HG02571 (cell line): ENCODE data around the gene FGF3.

Experiments used
- ATAC-seq: cut with Tn5 transposase; IDR thresholded peaks from one replicate; pipeline ENCODE4 v1.9.1; 2021; ENCODE audit warnings: mild to moderate bottlenecking, moderate library complexity; ENCODE audit not compliant: unreplicated experiment

Gene FGF3

DNA sequence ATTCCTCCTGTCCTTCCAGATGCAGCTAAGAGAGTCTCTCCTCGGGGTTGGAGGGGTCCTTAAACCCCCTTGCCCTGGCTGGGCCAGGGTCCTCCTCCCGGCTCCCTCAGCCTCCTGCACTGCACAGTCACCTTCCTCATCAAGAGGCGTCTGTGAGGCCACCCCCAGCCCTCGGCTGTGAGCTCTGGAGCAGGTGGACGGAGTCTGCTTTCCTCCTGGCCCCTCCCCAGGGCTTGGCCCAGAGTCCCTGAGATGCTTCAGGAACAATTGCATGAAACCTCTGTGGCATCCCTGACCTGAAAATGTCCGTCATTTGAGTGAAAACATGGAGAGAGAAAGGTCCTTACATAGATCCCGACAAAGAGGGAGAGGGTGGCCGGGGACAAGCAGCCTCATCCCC, 6.7 kb upstream of the FGF3 start:
- ATAC-seq, result no peak

DNA sequence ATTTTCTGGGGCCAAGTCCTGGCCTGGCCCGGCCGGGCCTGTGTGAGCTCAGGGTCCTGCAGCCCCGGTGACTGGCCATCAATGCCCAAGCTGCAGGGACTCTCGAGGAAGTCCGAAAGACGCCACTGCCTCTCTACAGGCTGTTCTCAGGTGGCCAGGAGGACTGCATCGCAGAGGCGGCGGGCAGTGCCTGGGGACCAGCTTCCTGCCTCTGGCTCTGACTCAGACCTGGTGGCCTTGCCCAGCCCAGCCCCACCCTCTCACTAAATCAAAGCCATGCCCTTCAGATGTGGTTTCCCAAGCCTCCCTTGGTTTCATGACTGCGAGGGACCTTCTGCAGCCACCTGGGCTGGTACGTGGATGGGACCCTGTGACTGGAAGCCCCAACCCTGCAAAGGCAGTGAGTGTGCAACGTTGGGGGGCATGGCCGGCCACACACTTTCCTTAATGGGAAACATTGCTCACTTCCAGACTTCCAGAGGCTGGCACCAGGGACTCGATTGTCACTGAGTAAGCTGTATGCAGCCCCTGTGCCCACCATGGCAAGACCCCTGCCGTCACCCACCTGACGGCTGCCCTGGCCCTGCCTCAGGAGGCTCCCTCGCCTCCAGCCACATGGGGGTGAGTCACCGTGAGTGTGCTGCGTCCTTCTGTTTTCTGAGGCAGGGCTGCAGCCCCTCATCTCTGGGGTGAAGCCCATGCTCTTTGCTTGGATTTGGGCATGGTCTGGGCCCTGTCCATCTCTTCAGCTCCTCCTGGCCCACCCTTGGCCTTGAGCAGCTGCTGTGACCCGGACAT, 6.0 kb upstream of the FGF3 start:
- no peak for ATAC-seq

DNA sequence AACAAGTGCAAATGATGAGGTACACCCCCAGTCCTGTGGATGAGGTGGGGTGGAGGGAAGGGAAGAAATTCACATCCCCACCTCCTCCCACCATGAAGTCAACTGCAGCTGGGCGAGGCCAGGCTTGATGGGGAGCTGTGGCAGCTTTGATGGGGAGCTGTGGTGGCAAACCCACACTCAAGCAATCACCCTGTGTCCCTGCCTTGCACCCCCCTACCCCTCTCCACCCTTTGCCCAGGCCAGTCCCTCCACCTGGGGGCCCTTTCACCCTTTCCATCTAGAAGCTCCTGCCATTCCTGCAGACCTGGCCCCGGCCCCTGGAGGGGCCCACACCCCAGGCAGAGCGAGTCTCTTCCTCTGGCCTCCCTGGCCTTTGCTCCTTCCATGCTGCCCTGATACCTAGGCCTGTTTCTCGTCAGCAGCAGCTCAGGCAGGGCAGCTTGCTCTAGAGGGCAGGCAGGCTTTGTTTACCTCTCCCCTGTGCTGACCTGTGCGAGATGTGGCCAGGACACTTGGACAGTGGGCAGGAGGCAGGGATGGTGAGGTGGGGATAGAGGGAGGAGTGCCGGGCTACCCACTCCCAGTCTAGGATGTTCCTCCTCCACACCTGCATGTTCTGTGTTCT, 4.5 kb upstream of the FGF3 start:
- no peak for ATAC-seq

DNA sequence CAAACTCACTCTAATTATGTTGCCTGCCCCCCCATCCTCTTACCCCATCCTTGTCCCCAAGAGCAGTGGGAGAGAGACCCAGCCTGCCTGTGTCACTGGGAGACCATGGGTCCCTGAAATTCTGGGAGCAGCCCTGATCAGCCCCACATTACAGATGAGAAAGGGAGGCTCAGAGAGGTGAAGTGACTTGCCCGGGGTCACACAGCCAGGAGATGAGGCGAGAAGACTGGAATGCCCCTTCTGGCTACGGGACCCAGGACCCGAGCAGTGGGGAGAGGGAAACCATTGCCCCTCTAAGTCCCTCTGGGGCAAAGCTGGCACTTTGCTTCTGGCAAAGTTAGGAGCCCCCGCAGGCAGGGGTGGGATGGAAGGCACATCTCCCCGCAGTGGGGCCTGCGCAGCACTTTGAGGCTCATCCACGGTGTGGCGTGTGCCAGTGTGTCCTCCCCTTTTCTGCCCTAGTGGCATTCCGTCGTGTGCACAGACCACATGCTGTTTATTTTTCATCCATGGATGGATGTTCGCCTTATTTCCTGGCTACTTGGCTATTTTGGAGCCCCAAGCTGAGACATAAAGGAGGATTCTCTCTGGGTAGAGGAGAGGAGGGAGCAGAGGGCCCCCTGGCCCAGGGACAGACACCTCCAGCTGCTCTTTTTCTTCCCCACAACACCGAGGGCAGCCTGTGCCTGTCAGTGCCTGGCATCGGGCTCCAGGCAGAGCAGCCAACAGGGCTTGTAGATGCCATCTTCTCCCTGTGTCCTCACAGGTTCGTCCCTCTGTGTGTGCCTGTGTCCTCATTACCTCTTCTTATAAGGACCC, 3.7 kb upstream of the FGF3 start:
- ATAC-seq, result no peak

DNA sequence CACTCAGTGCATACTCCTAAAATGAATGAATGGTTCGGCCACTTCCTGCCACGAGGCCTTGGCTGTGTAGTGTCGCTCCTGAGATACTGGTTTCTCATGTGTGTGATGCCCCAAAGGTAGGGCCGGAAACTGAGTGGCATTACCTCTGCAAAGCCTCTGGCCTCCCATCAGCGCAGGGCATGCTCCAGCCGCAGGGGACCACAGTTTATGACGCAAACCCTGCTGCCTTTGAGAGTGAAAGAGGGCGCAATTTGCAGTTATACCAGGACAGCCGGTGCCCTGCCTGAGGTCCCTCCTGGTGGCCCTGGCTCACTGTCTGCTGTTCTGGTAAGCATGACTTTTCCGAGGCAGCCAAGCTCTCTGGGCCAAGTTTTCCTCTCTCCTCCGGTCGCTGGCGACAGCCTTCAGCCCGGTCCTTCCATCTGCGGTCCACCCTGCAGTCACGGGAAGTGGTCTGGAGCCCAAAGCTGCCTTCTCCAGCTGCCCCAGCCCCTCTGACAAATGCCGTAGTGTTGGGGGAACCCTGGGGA, 2.4 kb upstream of the FGF3 start:
- ATAC-seq, result no peak

DNA sequence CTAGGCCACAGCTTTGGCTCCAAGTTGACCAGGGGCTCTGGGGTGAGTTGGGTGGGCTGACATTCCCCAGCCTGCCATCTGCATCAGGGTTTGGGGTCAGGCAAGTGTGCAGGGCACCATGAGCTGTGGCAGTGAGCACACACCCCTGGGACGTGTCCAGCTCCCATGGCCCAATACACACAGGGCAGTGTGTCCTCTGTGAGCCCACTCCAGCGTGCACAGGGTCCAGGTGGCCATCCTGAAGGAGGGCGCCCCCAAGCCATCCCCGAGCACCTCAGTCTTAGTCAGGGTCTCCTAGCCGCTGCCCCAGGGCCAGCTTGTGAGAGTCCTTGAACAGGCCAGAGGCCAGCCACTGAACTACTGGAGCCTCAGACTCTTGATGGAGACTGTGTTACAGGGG, 1.2 kb upstream of the FGF3 start:
- no peak for ATAC-seq

DNA sequence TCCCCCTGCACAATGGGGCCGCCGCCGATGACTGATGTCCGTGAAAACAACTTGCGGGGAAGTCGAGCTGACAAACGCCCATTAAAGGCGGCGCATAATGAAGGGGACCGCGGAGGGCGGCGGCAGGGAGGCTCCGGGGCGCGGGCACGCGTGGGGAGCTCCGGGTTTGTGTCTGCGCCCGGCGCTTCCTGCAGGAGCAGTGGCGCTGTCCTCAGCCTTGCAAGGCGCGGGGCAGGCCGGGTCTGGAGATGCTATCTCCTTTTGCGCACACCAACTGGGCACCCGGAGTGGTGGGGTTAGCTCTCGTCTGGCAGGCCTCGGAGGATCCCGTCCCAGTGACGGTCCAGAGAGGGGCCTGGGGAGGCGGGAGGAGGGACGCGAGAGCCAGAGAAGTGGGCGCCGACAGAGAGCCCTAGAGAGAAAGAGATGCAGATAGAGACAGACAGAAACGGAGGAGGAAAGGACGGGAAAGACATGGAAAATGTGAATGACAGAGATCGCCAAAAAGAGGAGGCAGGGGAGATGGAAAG, 390 bp upstream of the FGF3 start:
- ATAC-seq, result no peak

DNA sequence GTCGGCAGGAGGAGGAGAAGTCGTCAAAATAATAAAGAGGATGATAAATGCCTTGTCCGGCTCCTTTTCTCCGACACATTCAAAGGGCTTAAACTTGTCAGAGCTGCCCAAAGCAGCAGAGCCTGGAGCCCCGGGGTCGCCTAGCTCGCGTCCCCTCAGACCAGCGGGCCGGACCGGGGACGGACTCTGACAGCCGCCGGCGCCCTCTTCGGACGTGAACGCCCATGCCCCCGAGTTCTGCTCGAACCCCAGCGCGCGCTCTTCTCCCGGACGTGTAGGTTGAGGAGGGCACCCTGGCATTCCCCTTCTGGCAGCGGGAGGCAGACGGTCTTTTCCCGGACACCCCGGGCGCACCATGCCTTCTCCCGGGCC, 999 bp downstream of the FGF3 start:
- no peak for ATAC-seq

DNA sequence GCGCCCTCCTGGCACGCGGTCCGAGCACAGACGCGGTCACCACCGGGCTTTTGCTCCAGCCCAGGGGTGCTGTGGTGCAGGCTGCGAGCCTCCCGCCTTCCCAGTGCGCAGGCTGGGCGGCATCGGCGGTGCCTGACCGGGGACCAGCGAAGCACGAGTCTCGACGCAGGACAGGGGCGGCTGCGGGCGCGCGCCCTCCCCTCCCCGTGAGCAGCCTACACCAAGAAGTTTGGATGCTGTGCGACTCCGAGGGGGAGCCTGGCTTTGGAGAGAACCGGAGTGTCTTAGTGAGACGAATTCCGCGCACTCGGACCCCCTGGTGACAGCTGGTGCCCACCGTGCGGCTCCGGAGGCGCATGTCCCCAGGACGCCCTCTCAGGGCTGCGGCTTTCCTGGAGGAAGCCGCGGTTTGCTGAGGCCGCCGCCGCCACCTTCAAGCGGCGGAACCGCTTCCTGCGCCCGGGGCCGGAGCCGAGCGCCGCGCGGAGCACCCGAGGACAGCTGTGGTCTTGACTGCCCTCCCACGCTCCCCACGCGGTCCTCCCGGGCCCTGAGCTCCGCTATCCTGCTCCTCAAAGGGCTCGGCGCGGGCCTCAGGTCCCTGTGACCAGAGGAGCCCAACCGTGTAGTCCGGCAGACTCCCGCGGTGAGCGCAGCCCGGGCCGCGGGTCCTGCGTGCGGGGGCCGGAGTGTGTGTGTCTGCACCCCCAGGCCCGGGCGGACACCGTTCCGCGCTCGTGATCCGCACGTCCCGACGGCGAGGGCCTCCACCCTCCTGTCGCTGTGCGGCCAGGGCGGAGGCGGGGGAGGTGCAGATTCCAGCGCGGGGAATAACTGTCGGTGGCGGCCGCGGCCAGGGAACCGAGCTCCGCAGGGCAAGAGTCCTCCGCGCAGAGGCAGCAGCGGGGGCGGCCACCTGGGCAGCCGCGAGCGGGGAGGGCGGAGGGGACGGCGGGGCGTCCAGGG, 1.7 kb downstream of the FGF3 start:
- no peak for ATAC-seq

DNA sequence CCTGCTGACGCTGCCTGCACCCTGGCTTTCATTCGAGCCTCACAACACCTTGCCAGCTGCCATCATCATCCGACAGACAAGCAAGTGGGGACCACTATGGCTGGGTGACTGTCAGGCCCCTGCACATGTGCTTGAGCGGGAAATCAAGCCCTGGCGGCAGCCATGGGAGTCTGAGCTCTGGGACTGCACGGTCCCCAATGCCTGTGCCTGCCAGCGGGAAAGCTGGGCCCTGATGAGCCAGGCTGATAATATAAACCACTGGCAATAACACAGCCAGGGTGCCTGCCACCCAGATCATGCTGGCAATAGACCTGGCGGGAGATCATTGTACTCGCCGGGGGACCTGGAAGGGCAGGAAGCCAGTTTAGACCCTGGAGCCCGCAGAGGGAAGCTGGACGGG, 2.5 kb downstream of the FGF3 start:
- no peak for ATAC-seq

- ATAC-seq, result no peak
These were observed 3.2 kb downstream of the FGF3 start for GRCh38 chr11:69815973-69816372.

- no peak for ATAC-seq
These were observed 4.3 kb downstream of the FGF3 start for GRCh38 chr11:69814902-69815301.

DNA sequence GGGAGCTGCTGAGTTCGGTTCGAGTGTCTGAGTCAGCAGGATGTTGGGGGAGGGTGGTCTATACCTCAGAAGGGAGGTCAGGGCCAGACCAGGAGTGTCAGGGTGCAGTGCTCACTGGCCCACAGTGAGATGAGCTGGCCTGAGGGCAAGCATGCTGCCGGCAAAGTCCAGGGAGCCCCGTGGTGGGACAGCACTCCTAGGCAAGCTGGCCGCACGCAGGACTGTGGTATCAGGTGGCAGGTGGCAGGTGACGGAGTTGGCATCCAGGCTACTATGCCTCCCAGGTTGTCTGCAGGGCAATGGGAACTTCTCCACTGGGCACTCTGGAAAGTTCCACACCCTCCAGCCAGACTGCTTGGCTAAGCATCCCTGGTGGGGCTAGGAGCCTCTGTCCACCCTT, 4.8 kb downstream of the FGF3 start:
- no peak for ATAC-seq

DNA sequence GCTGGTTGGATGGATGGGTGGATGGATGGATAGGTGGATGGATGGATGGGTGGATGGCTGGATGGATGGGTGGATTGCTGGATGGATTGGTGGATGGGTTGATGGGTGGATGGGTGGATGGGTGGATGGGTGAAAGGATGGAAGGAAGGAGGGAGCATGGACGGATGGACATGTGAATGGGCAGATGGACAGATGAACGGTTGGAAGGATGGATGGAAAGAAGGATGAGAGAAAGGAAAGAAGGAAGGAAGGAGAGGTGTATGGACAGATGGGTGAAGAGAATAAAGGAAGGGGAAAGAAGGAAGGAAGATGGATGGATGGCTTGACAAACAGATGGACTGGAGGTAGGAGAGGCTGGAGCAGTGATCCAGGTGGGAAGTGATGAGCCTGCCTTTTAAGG, 5.4 kb downstream of the FGF3 start:
- ATAC-seq, result no peak

- no peak for ATAC-seq
These were observed 6.3 kb downstream of the FGF3 start for GRCh38 chr11:69812946-69813345.

DNA sequence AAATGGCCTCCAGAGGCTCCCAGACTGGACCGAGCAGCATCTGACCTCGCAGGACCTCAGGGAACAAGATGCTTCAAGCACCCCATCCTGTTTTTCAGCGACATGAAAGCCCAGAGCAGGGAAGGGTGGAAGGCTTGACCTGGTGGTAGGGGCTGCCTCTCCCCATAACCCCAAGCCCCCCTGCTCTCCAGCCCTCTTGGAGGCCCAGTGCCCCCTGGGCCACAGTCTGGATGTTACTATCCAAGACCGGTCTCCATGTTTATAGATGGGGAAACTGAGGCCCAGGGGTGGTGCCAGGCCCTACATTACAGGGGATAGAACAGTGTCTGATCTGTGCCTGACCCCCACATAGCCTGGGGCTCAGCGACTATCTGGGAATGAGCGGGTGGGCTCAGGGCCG, 7.0 kb downstream of the FGF3 start:
- no peak for ATAC-seq

- ATAC-seq, result no peak
These were observed 7.8 kb downstream of the FGF3 start for GRCh38 chr11:69811431-69811830.

GRCh38 chr11:69810289-69811118, 8.7 kb downstream of the FGF3 start:
- ATAC-seq, result no peak

- ATAC-seq, result no peak
These were observed 10.5 kb downstream of the FGF3 start for GRCh38 chr11:69808667-69809086.
